H1 (cell line): Measurements from ENCODE around the gene VPS13A. TPM values are rescaled to one million over a fixed set of nuclear protein-coding genes. Genes with fewer than 3 reads are reported as not detected.

ENCODE experiments used
- CTCF ChIA-PET: fragments of 300-600 bp; sonication (Branson Sonifier 250); formaldehyde crosslinking; loops from one replicate; lab custom pipeline; 2021; ENCODE audit not compliant: partially characterized antibody; lab: Charles Lee
- POLR2A ChIA-PET: fragments of 300-600 bp; sonication (Branson Sonifier 250); formaldehyde crosslinking; loops from one replicate; lab custom pipeline; 2021; ENCODE audit warnings: inconsistent platforms; ENCODE audit not compliant: partially characterized antibody; lab: Charles Lee
- DNase-seq, 2 experiments: peaks; one replicate each; pipeline versions ENCODE4 v3.0.0 to v3.0.0-alpha.2; 2010 to 2022; ENCODE audit warnings: low spot score in 2 of 2, low read depth in 1 of 2, mixed read lengths in 1 of 2
- FAIRE-seq: peaks from 2 replicates; lab custom pipeline; 2011; peaks lifted over from hg19 to GRCh38; lab: Jason Lieb, UNC
- H2AFZ ChIP-seq: 2 replicates; pipeline ENCODE4 v1.8.1; 2012; ENCODE audit warnings: low read length, inconsistent platforms
- H2AK5ac ChIP-seq: 2 replicates; pipeline ENCODE4 v1.6.1; 2013; ENCODE audit warnings: low read depth, low read length
- H2BK120ac ChIP-seq: replicated peaks from 2 replicates; pipeline ENCODE3; 2013; ENCODE audit warnings: low read depth, low read length, inconsistent platforms
- H2BK12ac ChIP-seq: 2 replicates; pipeline ENCODE4 v1.6.1; 2013; ENCODE audit warnings: low read depth, low read length
- H2BK15ac ChIP-seq: 2 replicates; pipeline ENCODE4 v1.6.1; 2013; ENCODE audit warnings: low read length
- H2BK20ac ChIP-seq: 2 replicates; pipeline ENCODE4 v1.6.1; 2013; ENCODE audit warnings: low read length
- H2BK5ac ChIP-seq: 2 replicates; pipeline ENCODE4 v1.6.1; 2013; ENCODE audit warnings: low read depth, low read length
- H3K14ac ChIP-seq: 2 replicates; pipeline ENCODE4 v1.6.1; 2013; ENCODE audit warnings: inconsistent platforms; ENCODE audit not compliant: insufficient read length
- H3K18ac ChIP-seq: 2 replicates; pipeline ENCODE4 v1.6.1; 2013; ENCODE audit warnings: low read length; ENCODE audit errors: extremely low read depth
- H3K23ac ChIP-seq: 2 replicates; pipeline ENCODE4 v1.6.1; 2013; ENCODE audit warnings: inconsistent platforms; ENCODE audit not compliant: insufficient read length
- H3K23me2 ChIP-seq: 2 replicates; pipeline ENCODE4 v1.6.1; 2013; ENCODE audit warnings: low read depth, low read length
- H3K27ac ChIP-seq: 2 replicates; pipeline ENCODE4 v1.6.1; 2011; ENCODE audit warnings: low read depth, low read length, inconsistent platforms
- H3K27me3 ChIP-seq, 4 experiments: replicated peaks in 1 of 4; 1 replicate in 1 of 4; 2 replicates in 3 of 4; pipeline versions ENCODE4 v1.6.1 to v1.8.1; 2011 to 2013; ENCODE audit warnings: low read length in 3 of 4, mild to moderate bottlenecking in 3 of 4, inconsistent platforms in 2 of 4, mixed read lengths in 2 of 4, moderate library complexity in 1 of 4; ENCODE audit not compliant: control insufficient read depth in 3 of 4, insufficient read depth in 3 of 4; ENCODE audit errors: extremely low read depth in 1 of 4
- H3K36me3 ChIP-seq, 4 experiments: 2 replicates each; pipeline versions ENCODE4 v1.6.1 to v1.8.1; 2011 to 2013; ENCODE audit warnings: mild to moderate bottlenecking in 4 of 4, low read length in 3 of 4, moderate library complexity in 2 of 4, control low read depth in 1 of 4, inconsistent platforms in 1 of 4; ENCODE audit not compliant: insufficient read depth in 4 of 4, control insufficient read depth in 2 of 4
- H3K4ac ChIP-seq: replicated peaks from 2 replicates; pipeline ENCODE3; 2013; ENCODE audit warnings: low read length, low read depth, mixed read lengths, inconsistent platforms; ENCODE audit not compliant: insufficient read length
- H3K4me1 ChIP-seq, 4 experiments: replicated peaks in 1 of 4; 1 replicate in 1 of 4; 2 replicates in 3 of 4; pipeline versions ENCODE4 v1.6.1 to v1.8.1; 2011 to 2013; ENCODE audit warnings: low read length in 3 of 4, inconsistent platforms in 2 of 4, mixed read lengths in 1 of 4; ENCODE audit not compliant: insufficient read depth in 4 of 4, control insufficient read depth in 3 of 4
- H3K4me2 ChIP-seq, 2 experiments: 2 replicates each; pipeline versions ENCODE4 v1.6.1 to v1.8.1; 2011 to 2013; ENCODE audit warnings: low read depth in 2 of 2, low read length in 2 of 2, control low read depth in 1 of 2, inconsistent platforms in 1 of 2, mild to moderate bottlenecking in 1 of 2; ENCODE audit not compliant: insufficient read depth in 1 of 2
- H3K4me3 ChIP-seq, 4 experiments: fragments of 200-600, 300-600 bp in 1 of 4; sonication (generic), shearing (Covaris generic), sonication (Bioruptor Twin) in 1 of 4; 2 replicates each; pipeline versions ENCODE4 v1.5.1 to v1.8.1; 2011 to 2016; ENCODE audit warnings: low read length in 4 of 4, low read depth in 3 of 4, control low read depth in 2 of 4, inconsistent platforms in 2 of 4, mild to moderate bottlenecking in 2 of 4, mixed read lengths in 1 of 4, moderate library complexity in 1 of 4; ENCODE audit not compliant: insufficient read depth in 2 of 4; ENCODE audit errors: extremely low read depth in 1 of 4
- H3K56ac ChIP-seq: replicated peaks from 2 replicates; pipeline ENCODE3; 2013; ENCODE audit warnings: low read depth, mild to moderate bottlenecking, mixed read lengths, low read length, inconsistent platforms; ENCODE audit not compliant: insufficient read length
- H3K79me1 ChIP-seq: 2 replicates; pipeline ENCODE4 v1.6.1; 2013; ENCODE audit warnings: low read depth, low read length, control low read depth
- H3K79me2 ChIP-seq, 2 experiments: 2 replicates each; pipeline versions ENCODE4 v1.6.1 to v1.8.1; 2012 to 2013; ENCODE audit warnings: low read length in 2 of 2, mild to moderate bottlenecking in 2 of 2, inconsistent platforms in 1 of 2; ENCODE audit not compliant: insufficient read depth in 2 of 2, control insufficient read depth in 1 of 2
- H3K9ac ChIP-seq, 4 experiments: replicated peaks in 1 of 4; 1 replicate in 1 of 4; 2 replicates in 3 of 4; pipeline versions ENCODE4 v1.6.1 to v1.8.1; 2011 to 2013; ENCODE audit warnings: low read depth in 3 of 4, low read length in 3 of 4, control low read depth in 2 of 4, mild to moderate bottlenecking in 2 of 4, moderate library complexity in 2 of 4, inconsistent platforms in 1 of 4; ENCODE audit errors: extremely low read depth in 1 of 4
- H3K9me3 ChIP-seq, 2 experiments: 2 replicates each; pipeline versions ENCODE4 v1.6.1 to v1.8.1; 2012 to 2013; ENCODE audit warnings: mild to moderate bottlenecking in 2 of 2, moderate library complexity in 2 of 2, control low read depth in 1 of 2, inconsistent platforms in 1 of 2, low read depth in 1 of 2, low read length in 1 of 2, mixed read lengths in 1 of 2; ENCODE audit not compliant: insufficient read depth in 2 of 2
- H4K20me1 ChIP-seq, 2 experiments: replicated peaks in 1 of 2; 2 replicates each; pipeline versions ENCODE3 to v1.8.1; 2011 to 2013; ENCODE audit warnings: inconsistent platforms in 2 of 2, low read length in 2 of 2, mild to moderate bottlenecking in 1 of 2; ENCODE audit not compliant: insufficient read depth in 2 of 2, control insufficient read depth in 1 of 2
- H4K5ac ChIP-seq: 2 replicates; pipeline ENCODE4 v1.6.1; 2013; ENCODE audit warnings: low read length, low read depth, mixed read lengths, inconsistent platforms; ENCODE audit not compliant: insufficient read length
- H4K8ac ChIP-seq: 2 replicates; pipeline ENCODE4 v1.8.0; 2013; ENCODE audit warnings: mild to moderate bottlenecking, moderate library complexity, low read length, inconsistent platforms; ENCODE audit not compliant: insufficient read depth; ENCODE audit errors: extremely low read depth
- H4K91ac ChIP-seq: replicated peaks from 2 replicates; pipeline ENCODE3; 2013; ENCODE audit warnings: low read length, mixed read lengths, inconsistent platforms; ENCODE audit not compliant: insufficient read length
- BRCA1 ChIP-seq: IDR thresholded peaks from 2 replicates; pipeline ENCODE4 v1.6.1; 2012; ENCODE audit warnings: low read depth, low read length, improper control_type of control experiment
- CHD1 ChIP-seq: IDR thresholded peaks from 2 replicates; pipeline ENCODE4 v1.6.1; 2012; ENCODE audit warnings: low read depth, low read length, improper control_type of control experiment
- CHD2 ChIP-seq: IDR thresholded peaks from 2 replicates; pipeline ENCODE4 v1.6.1; 2012; ENCODE audit warnings: low read length, improper control_type of control experiment
- CREB1 ChIP-seq: IDR thresholded peaks from 2 replicates; pipeline ENCODE4 v1.6.1; 2012; ENCODE audit warnings: inconsistent platforms
- KDM5A ChIP-seq: fragments of 200-600 bp; IDR thresholded peaks from 2 replicates; pipeline ENCODE4 v1.7.1; 2012; ENCODE audit warnings: mild to moderate bottlenecking, low read length, inconsistent platforms, mixed read lengths
- SRF ChIP-seq: IDR thresholded peaks from 2 replicates; pipeline ENCODE4 v1.6.1; 2011; ENCODE audit warnings: mild to moderate bottlenecking, low read depth, low read length, moderate library complexity
- TCF12 ChIP-seq: IDR thresholded peaks from 2 replicates; pipeline ENCODE4 v1.6.1; 2011; ENCODE audit warnings: low read depth, mild to moderate bottlenecking, low read length
- ZNF274 ChIP-seq: IDR thresholded peaks from 2 replicates; pipeline ENCODE4 v1.7.0; 2012; ENCODE audit warnings: low read length, borderline replicate concordance; ENCODE audit errors: extremely low read depth
- polyA plus RNA-seq, 7 experiments: library from polyadenylated mRNA; depleted of rRNA in 3 of 7; stranded (reverse) in 5 of 7; unstranded in 2 of 7; fragments of >200 nt in 5 of 7; fragments of 200-250 nt in 2 of 7; gene quantifications; 1 replicate in 5 of 7; 2 replicates in 1 of 7; 4 replicates in 1 of 7; pipeline versions ENCODE4 v1.2.1 to v1.2.3, GENCODE V29; 2011 to 2013; ENCODE audit warnings: missing spikeins in 2 of 7, mixed read lengths in 2 of 7
- total RNA-seq: library from RNA; stranded (reverse); fragmentation: NEBNext Ultra II Directional; extraction: Animal tissue kit (Norgen Biotek cat#: 25700); gene quantifications from 2 replicates; pipeline ENCODE4 v1.2.1, GENCODE V29; 2021
- TF ChIP-seq, protein P1 (sequence below): IDR thresholded peaks from 2 replicates; pipeline ENCODE4 v1.6.1; 2012; ENCODE audit warnings: inconsistent platforms

The VPS13A gene
- total and polyA plus RNA-seq, 2 of the 8 experiments (the other 6 are each of a cell fraction or from before 2014, with no cell fraction given) = 6.0 to 36.5 TPM

DNA sequence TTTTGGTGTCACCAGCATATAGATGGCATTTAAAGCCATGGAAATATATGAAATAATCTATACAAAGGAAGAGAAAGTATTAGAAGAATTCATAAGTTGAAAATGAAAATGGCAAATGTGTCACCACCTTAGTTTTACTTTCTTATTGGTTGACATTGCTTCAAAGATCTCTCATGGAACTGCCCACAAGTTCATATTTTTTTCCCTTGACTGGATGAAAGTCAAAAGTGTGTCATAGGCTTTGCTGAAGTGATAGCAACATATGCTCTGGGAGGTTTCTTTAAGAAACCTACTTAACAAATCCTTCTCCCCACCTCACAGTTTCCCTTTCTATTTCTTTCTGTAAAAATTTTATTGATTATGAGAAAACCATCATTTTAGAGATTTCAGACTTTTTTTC is 127.2 kb downstream of the VPS13A start:
- Histone ChIP-seq H2BK15ac (no peak overlapping the region), H3K79me2 (no peaks in the 10 kb centered on the region), H3K9ac (no peak overlapping the region), H2BK12ac (no peak overlapping the region), H3K4ac (no peak overlapping the region), H3K14ac (no peak overlapping the region), H4K20me1 (no peaks in the 10 kb centered on the region), H3K4me1 (no peaks in the 10 kb centered on the region), H3K36me3 (no peaks in the 10 kb centered on the region), H2BK20ac (no peak overlapping the region), H3K18ac (no peak overlapping the region), H3K23me2 (no peaks in the 10 kb centered on the region; the same call in 1 of the 2 replicates), H3K4me2 (no peak overlapping the region), H3K27ac (no peak overlapping the region), H4K8ac (no peak overlapping the region), H2AFZ (no peak overlapping the region), H3K23ac (no peak overlapping the region), H4K91ac (no peak overlapping the region), H4K5ac (no peak overlapping the region), H3K9me3 (no peaks in the 10 kb centered on the region), H3K56ac (no peak overlapping the region), H3K4me3 (no peak overlapping the region), H2BK5ac (no peak overlapping the region), H3K27me3 (no peaks in the 10 kb centered on the region), H2BK120ac (no peak overlapping the region), H2AK5ac (no peak overlapping the region), H3K79me1 (no peaks in the 10 kb centered on the region)
- FAIRE-seq (no peak), DNase-seq (no peak)
- ChIA-PET POLR2A (no interaction called here), CTCF (interaction anchor here (5.0 kb wide), 1 partner anchor 13 kb away, joined by 34 read pairs; no protein-coding TSS in a partner anchor)
- no peak for TF ChIP-seq CHD1
- no peak for TF ChIP-seq ZNF274
- no peak for TF ChIP-seq BRCA1
- TF ChIP-seq, protein P1, sequence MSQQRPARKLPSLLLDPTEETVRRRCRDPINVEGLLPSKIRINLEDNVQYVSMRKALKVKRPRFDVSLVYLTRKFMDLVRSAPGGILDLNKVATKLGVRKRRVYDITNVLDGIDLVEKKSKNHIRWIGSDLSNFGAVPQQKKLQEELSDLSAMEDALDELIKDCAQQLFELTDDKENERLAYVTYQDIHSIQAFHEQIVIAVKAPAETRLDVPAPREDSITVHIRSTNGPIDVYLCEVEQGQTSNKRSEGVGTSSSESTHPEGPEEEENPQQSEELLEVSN = no peak
- no peak for TF ChIP-seq CREB1
- no peak for TF ChIP-seq TCF12
- no peak for TF ChIP-seq KDM5A
- TF ChIP-seq SRF = no peak
- TF ChIP-seq CHD2 = no peak
